ENCODE data around the gene POLRMT.

POLRMT gene

GRCh38 chr19:662962-663681 lies 29.8 kb upstream of the POLRMT start, which contains the start of gene RNF126:
RNF126 (minus strand) TSS chr19:663214; CDS start chr19:663121, 93 bp downstream.
- FAIRE-seq: no peak

GRCh38 chr19:662207-662961 lies 29.0 kb upstream of the POLRMT start:
- no peak for FAIRE-seq

GRCh38 chr19:661427-662196 lies 28.3 kb upstream of the POLRMT start:
- FAIRE-seq: no peak

GRCh38 chr19:660793-661426 lies 27.6 kb upstream of the POLRMT start:
- FAIRE-seq: no peak

GRCh38 chr19:658916-659839 lies 25.8 kb upstream of the POLRMT start:
- FAIRE-seq: no peak

GRCh38 chr19:658059-658839 lies 24.9 kb upstream of the POLRMT start:
- no peak for FAIRE-seq

GRCh38 chr19:657611-658010 lies 24.3 kb upstream of the POLRMT start:
- FAIRE-seq: no peak

GRCh38 chr19:656751-657559 lies 23.6 kb upstream of the POLRMT start:
- FAIRE-seq: no peak

- no peak for FAIRE-seq
These were observed 22.4 kb upstream of the POLRMT start for GRCh38 chr19:655691-656090.

GRCh38 chr19:653425-653824 lies 20.1 kb upstream of the POLRMT start:
- FAIRE-seq: no peak

GRCh38 chr19:652467-653389 lies 19.4 kb upstream of the POLRMT start:
- FAIRE-seq: no peak

- FAIRE-seq: no peak
These were observed 18.7 kb upstream of the POLRMT start for GRCh38 chr19:651991-652390.

- FAIRE-seq: no peak
These were observed 17.9 kb upstream of the POLRMT start for GRCh38 chr19:651114-651818.

- FAIRE-seq: no peak
These were observed 16.8 kb upstream of the POLRMT start for GRCh38 chr19:650121-650520.

GRCh38 chr19:648904-649801 lies 15.8 kb upstream of the POLRMT start:
- no peak for FAIRE-seq

- FAIRE-seq: no peak
These were observed 15.0 kb upstream of the POLRMT start for GRCh38 chr19:648305-648704.

Data from endometrium (tissue), 2 donors.